ENCODE results near the gene KLF6.
"Not testable (repeated sequence)": the region's sequence is repeated elsewhere in the genome, so short reads cannot be mapped to it uniquely, and the experiment has no call there.

KLF6 gene

DNA sequence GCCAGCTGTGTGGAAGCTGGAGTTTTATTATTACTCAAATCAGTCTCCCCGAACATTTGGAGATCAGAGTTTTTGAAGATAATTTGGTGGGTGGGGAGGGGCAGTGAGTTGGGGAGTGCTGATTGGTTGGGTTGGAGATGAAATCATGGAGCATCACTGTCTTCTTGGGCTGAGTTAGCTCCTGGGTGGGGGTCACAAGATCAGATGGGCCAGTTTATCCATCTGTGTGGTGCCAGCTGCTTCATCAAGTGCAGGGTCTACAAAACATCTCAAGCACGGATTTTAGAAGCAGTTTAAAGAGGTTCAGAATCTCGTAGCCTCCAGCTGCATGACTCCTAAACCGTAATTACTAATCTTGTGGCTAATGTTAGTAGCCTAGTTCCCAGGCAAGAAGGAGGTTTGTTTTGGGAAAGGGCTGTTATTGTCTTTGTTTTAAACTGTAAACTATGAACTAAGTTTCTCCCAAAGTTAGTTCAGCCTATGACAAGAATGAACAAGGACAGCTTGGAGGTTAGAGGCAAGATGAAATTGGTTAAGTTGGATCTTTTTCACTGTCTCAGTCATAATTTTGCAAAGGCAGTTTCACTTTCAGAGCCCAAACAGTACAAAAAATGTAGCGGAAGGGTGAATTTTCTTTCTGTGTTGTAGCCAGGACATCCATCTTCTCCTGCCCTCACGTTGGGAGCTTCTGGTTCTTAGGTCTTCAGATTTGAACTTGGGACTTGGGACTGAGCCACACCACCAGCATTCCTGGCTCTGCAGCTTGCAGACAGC is 43.1 kb downstream of the KLF6 start:
- DNase-seq (ENCODE audit: low read depth), result no peak
- TF ChIP-seq, protein P1, sequence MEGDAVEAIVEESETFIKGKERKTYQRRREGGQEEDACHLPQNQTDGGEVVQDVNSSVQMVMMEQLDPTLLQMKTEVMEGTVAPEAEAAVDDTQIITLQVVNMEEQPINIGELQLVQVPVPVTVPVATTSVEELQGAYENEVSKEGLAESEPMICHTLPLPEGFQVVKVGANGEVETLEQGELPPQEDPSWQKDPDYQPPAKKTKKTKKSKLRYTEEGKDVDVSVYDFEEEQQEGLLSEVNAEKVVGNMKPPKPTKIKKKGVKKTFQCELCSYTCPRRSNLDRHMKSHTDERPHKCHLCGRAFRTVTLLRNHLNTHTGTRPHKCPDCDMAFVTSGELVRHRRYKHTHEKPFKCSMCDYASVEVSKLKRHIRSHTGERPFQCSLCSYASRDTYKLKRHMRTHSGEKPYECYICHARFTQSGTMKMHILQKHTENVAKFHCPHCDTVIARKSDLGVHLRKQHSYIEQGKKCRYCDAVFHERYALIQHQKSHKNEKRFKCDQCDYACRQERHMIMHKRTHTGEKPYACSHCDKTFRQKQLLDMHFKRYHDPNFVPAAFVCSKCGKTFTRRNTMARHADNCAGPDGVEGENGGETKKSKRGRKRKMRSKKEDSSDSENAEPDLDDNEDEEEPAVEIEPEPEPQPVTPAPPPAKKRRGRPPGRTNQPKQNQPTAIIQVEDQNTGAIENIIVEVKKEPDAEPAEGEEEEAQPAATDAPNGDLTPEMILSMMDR (IDR thresholded peaks at IDR 0.05; ENCODE audit: low read depth, low read length, missing control alignments), result no peak
- peak overlapping the region; percentile 11 for H3K4me3 ChIP-seq (ENCODE audit: low read depth, low read length)

DNA sequence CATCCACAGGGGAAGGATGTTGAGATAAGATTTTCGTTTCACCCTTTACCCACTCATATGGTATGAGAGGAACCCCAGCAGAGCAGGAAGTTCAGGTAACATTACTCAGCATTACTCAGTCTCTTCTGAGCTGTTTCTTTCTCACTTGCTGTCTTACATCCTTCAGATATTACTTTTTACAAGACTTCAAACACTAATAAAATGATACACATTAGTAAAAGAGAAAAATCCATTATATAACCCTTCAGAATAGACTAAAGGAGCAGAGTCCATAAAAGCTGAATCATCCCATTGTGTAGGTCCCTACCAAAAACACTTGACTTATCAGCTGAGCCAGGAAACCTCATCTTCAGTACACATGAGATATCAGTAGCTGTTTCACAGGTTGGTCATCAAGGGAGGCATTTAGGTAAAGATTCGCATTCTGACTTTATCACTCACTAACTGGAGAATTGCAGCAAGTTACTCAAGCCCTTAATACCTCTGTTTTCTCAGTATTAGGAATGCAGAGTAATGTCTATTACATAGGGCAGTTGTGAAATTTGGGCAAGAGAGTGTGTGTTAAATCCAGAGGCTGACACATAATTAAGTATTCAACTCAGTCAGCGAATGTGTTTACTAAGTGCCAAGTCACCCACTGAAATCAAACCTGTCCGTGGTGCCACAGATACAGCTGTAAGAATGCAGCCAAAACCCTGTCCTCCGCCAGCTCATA is 44.7 kb downstream of the KLF6 start:
- no peak overlapping the region for H3K4me3 ChIP-seq (ENCODE audit: low read depth, low read length)
- DNase-seq (ENCODE audit: low read depth), result no peak
- TF ChIP-seq, protein P1 (IDR thresholded peaks at IDR 0.05; ENCODE audit: low read depth, low read length, missing control alignments), result no peak

DNA sequence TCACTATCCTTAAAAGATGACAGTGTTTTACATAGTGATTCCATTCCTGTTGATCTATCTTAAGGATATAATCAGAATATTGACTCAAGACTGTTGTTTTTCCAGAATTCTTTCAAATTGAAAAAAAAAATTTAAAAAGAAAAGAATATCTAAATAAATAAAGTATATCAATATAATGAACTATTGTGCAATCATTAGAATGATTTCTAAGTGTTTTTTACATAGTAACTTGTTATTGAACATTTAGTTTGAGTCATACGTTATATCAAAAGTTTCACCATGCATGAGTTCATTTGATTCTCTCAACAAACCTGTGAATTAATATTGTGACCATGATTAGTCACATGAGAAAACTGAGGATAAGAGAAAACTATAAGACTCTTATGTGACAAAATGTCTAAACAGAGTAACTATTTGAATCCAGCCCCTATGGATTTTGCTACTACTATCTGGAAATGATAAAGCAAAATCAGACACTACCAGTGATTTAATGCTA is 46.1 kb downstream of the KLF6 start:
- DNase-seq (ENCODE audit: low read depth), result no peak
- H3K4me3 ChIP-seq (ENCODE audit: low read depth, low read length), result no peak overlapping the region
- TF ChIP-seq, protein P1 (IDR thresholded peaks at IDR 0.05; ENCODE audit: low read depth, low read length, missing control alignments), result no peak

DNA sequence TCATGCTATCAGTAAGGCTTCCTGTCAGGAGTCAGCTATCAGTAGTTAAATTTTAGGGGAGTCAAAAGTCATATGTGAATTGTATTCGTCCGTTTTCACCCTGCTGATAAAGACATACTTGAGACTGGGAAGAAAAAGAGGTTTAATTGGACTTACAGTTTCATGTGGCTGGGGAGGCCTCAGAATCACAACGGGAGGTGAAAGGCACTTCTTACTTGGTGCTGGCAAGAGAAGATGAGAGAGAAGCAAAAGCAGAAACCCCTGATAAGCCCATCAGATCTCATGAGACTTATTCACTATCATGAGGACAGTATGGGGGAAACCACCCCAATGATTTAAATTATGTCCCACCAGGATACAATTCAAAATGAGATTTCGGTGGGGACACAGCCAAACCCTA is 47.1 kb downstream of the KLF6 start:
- no peak for DNase-seq (ENCODE audit: low read depth)
- H3K4me3 ChIP-seq (ENCODE audit: low read depth, low read length), result no peak overlapping the region
- TF ChIP-seq, protein P1 (IDR thresholded peaks at IDR 0.05; ENCODE audit: low read depth, low read length, missing control alignments), result no peak

DNA sequence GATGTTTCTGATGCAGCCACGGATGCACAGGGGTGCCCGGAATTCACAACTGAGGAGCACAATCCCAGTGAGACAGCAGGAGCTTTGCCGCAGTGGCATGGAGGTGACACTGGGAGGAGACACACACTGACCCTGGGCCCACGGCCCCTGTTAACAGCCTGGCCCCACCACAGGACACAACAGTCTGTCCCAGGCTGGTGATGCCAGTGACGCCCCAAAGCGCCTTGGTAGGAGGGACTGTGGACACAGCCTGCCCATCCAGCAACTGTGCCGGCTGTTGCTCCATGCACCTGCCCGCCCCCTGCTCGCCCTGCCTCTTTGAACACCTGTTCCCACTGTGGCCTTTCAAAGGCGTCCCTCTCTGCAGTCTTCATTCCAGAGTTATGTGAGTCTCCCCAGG is 49.8 kb downstream of the KLF6 start:
- DNase-seq (ENCODE audit: low read depth), result no peak
- no peak overlapping the region for H3K4me3 ChIP-seq (ENCODE audit: low read depth, low read length)
- TF ChIP-seq, protein P1 (IDR thresholded peaks at IDR 0.05; ENCODE audit: low read depth, low read length, missing control alignments), result peak; percentile 29

DNA sequence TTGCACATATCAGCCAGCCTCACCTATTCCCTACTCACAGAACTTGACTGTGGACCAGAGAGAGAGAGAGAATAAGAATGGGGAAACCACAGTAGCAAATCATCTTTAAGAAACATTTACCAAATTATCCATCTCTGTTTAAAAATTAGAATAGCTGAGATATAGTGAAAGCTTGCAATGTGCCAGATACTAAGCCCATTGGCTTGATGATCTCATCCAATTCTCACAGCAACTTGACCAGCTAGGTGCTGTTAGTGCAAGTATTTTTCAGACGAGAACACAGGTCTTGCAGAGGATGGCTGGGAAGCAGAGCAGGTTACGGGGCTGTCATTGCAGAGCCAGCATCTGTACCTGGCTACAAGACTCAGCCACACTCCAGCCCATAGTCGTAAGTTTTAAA is 50.9 kb downstream of the KLF6 start:
- DNase-seq (ENCODE audit: low read depth), result no peak
- no peak overlapping the region for H3K4me3 ChIP-seq (ENCODE audit: low read depth, low read length)
- TF ChIP-seq, protein P1 (IDR thresholded peaks at IDR 0.05; ENCODE audit: low read depth, low read length, missing control alignments), result no peak

DNA sequence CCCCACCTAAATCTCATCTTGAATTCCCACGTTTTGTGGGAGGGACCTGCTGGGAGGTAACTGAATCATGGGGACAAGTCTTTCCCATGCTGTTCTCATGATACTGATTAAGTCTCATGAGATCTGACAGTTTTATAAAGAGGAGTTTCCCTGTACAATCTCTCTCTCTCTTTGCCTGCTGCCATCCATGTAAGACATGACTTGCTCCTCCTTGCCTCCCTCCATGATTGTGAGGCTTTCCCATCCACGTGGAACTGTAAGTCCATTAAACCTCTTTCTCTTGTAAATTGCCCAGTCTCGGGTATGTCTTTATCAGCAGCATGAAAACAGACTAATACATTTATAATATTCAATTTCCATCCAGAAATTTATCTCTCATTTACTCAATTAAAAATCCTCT is 52.8 kb downstream of the KLF6 start:
- DNase-seq (ENCODE audit: low read depth); H3K4me3 ChIP-seq (ENCODE audit: low read depth, low read length): not testable (repeated sequence)

Measured in GM12864 (cell line).